Peyer's patch (tissue), 4 donors: Measurements from ENCODE around the gene VSIG10. TPM values are rescaled to one million over a fixed set of nuclear protein-coding genes. Genes with fewer than 3 reads are reported as not detected.

Source experiments
- DNase-seq, 3 donors: peaks; one replicate each; pipeline ENCODE4 v3.0.0-alpha.2; 2017 to 2019
- H3K27ac ChIP-seq, 4 donors: fragments of 200-600 bp; sonication (generic); one replicate each; pipeline ENCODE4 v1.5.1; 2016 to 2019
- H3K27me3 ChIP-seq, 2 donors: fragments of 200-600 bp; sonication (generic); one replicate each; pipeline ENCODE4 v1.5.1; 2019
- H3K36me3 ChIP-seq, 3 donors: fragments of 200-600 bp; sonication (generic); one replicate each; pipeline ENCODE4 v1.5.1; 2016 to 2019
- H3K4me1 ChIP-seq, 4 donors: fragments of 200-600 bp; sonication (generic); one replicate each; pipeline ENCODE4 v1.5.1; 2016 to 2019
- H3K4me3 ChIP-seq, 4 donors: fragments of 200-600 bp; sonication (generic); 1 replicate in 3 of 4; 2 replicates in 1 of 4; pipeline ENCODE4 v1.5.1; 2016 to 2019; ENCODE audit warnings: mild to moderate bottlenecking in 1 of 4
- H3K9me3 ChIP-seq, 4 donors: fragments of 200-600 bp; sonication (generic); one replicate each; pipeline ENCODE4 v1.5.1; 2016 to 2019; ENCODE audit warnings: mild to moderate bottlenecking in 1 of 4
- POLR2A ChIP-seq, 2 donors: fragments of 450-650 bp; IDR thresholded peaks; one replicate each; pipeline ENCODE4 v1.5.1; 2017; ENCODE audit warnings: antibody characterized with exemption in 2 of 2, mild to moderate bottlenecking in 2 of 2, moderate library complexity in 2 of 2
- total RNA-seq, 4 donors: library from RNA; depleted of rRNA; stranded (reverse); fragments of >200 nt; gene quantifications; one replicate each; pipeline ENCODE4 v1.1.0, GENCODE V29; 2016
- TF ChIP-seq, protein P1 (sequence below), 6 experiments: fragments of 450-650 bp in 4 of 6; fragments of 200-600 bp in 2 of 6; sonication (generic) in 1 of 6; IDR thresholded peaks; one replicate each; pipeline ENCODE4 v1.5.1; 2017 to 2019; ENCODE audit warnings: antibody characterized with exemption in 6 of 6, mild to moderate bottlenecking in 3 of 6, moderate library complexity in 1 of 6

The VSIG10 gene
- total RNA-seq, 4 donors from 2014 or later, result 72.6 to 342 (median 208) TPM

DNA sequence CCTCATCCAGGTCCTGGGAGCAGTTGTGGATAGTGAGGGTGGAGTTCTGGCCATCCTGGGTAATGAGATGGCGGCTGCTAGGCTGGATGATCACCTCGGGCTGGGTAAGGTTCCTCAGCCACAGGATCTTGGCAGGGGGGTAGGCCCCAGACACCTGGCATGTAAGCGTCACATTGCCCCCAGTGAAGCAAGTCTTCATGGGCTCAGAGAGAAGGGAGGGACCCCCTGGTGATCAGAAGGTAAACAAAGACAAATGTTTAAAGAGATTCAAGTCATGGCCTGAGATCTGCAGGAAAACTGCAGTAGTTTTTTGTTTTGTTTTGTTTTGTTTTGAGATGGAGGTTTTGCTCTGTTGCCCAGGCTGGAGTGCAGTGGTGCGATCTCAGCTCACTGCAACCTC lies 30.0 kb downstream of the VSIG10 start:
- Histone ChIP-seq H3K4me3 (no peak overlapping the region), H3K36me3 (peaks cover 0 to 44% (median 0%) of the 10 kb centered on the region in 3 donors), H3K4me1 (no peaks in the 10 kb centered on the region), H3K9me3 (no peaks in the 10 kb centered on the region), H3K27me3 (no peaks in the 10 kb centered on the region), H3K27ac (no peak overlapping the region)
- TF ChIP-seq POLR2A (IDR thresholded peaks at IDR 0.05), result no peak
- TF ChIP-seq, protein P1, sequence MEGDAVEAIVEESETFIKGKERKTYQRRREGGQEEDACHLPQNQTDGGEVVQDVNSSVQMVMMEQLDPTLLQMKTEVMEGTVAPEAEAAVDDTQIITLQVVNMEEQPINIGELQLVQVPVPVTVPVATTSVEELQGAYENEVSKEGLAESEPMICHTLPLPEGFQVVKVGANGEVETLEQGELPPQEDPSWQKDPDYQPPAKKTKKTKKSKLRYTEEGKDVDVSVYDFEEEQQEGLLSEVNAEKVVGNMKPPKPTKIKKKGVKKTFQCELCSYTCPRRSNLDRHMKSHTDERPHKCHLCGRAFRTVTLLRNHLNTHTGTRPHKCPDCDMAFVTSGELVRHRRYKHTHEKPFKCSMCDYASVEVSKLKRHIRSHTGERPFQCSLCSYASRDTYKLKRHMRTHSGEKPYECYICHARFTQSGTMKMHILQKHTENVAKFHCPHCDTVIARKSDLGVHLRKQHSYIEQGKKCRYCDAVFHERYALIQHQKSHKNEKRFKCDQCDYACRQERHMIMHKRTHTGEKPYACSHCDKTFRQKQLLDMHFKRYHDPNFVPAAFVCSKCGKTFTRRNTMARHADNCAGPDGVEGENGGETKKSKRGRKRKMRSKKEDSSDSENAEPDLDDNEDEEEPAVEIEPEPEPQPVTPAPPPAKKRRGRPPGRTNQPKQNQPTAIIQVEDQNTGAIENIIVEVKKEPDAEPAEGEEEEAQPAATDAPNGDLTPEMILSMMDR (IDR thresholded peaks at IDR 0.05), result no peak
- no peak for DNase-seq

DNA sequence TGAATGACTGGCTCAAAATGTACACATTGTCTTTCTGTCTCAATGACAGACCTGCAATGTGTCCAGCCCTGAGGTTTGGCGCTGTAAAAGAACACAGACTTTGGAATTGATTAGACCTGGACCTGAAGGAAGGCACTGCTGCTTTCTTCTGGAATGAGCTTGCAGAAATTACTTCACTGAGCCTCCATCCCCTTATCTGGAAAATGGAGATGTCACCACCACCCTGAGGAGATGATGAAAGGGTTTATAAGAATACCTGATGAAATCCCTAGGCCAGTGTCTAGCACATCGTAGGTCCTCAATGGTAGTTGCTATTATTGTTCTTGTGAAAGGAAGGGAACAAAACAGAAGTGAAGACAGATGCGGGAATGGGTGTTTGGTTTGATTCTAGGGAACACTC lies 33.2 kb downstream of the VSIG10 start:
- TF ChIP-seq, protein P1 (IDR thresholded peaks at IDR 0.05), result no peak
- TF ChIP-seq POLR2A (IDR thresholded peaks at IDR 0.05), result no peak
- Histone ChIP-seq H3K36me3 (peaks cover 0 to 22% (median 0%) of the 10 kb centered on the region in 3 donors), H3K4me1 (peaks cover 0 to under 1% (median 0%) of the 10 kb centered on the region in 4 donors), H3K27me3 (no peaks in the 10 kb centered on the region), H3K27ac (no peak overlapping the region), H3K9me3 (no peaks in the 10 kb centered on the region), H3K4me3 (no peak overlapping the region)
- no peak for DNase-seq

DNA sequence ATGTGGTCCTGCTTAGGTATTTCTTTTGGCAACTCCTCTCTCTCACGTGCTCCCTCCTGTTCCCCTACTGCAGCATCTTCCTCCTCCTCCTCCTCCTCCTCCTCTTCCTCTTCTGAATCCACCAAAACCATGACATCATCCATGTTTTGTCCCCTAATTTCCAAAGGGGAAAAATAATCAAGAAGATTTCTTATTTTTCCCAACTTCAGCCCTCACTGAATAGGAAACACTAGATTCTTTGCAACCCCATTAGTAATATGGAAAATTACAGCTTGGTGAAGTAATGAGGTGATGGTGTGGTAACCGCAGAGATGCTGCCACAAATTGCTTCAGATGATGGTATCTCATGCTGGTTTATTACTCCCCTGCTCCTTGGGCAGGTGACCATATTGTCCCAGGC lies 35.4 kb downstream of the VSIG10 start:
- DNase-seq, result no peak
- Histone ChIP-seq H3K27ac (no peak overlapping the region), H3K4me1 (peaks cover 0 to 21% (median 5%) of the 10 kb centered on the region in 4 donors), H3K9me3 (no peaks in the 10 kb centered on the region), H3K27me3 (no peaks in the 10 kb centered on the region), H3K36me3 (peaks cover 0 to 11% (median 0%) of the 10 kb centered on the region in 3 donors), H3K4me3 (no peak overlapping the region)
- no peak for TF ChIP-seq POLR2A (IDR thresholded peaks at IDR 0.05)
- TF ChIP-seq, protein P1 (IDR thresholded peaks at IDR 0.05), result no peak

DNA sequence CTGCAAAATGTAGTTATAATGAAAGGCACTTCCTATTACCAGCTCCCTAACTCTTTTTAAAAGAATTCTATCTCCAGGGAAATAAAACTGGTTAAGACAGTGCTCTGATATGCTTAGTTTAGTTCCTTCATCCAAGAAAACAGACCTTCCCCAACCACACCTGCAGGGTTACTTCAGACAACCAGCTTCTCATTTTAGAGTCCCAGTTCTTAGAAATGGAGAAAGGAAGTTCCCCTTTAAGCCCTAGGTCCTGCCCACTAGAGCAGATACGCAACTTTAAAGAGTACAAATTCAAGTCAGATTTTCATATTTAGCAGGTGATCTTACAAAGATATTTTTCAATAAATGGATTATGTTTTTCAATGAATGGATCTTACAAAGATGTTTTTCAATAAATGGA lies 38.4 kb downstream of the VSIG10 start:
- Histone ChIP-seq H3K36me3 (peaks cover 0 to 6% (median 0%) of the 10 kb centered on the region in 3 donors), H3K4me3 (no peak overlapping the region), H3K4me1 (peaks cover 0 to 30% (median 5%) of the 10 kb centered on the region in 4 donors), H3K27me3 (no peaks in the 10 kb centered on the region), H3K27ac (no peak overlapping the region), H3K9me3 (no peaks in the 10 kb centered on the region)
- no peak for DNase-seq
- no peak for TF ChIP-seq POLR2A (IDR thresholded peaks at IDR 0.05)
- TF ChIP-seq, protein P1 (IDR thresholded peaks at IDR 0.05), result no peak

DNA sequence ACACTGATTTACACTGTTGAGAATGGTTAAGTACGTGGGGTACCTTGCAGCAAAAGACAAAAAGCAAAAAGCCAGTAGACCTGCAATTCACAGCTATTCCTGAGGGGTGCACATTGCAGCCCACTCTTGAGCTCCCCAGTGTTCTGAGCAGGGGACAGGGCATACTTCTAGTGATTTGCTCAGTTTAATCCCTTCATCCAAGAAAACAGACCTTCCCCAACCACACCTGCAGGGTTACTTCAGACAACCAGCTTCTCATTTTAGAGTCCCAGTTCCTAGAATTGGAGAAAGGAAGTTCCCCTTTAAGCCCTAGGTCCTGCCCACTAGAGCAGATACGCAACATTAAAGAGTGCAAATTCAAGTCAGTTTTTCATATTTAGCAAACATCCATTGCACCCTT lies 39.2 kb downstream of the VSIG10 start:
- peak overlapping the region in 2 of 4 donors; percentile 75 to 98 for H3K27ac ChIP-seq
- TF ChIP-seq, protein P1 (IDR thresholded peaks at IDR 0.05), result peak in 1 of 6 experiments; percentile 12
- no peak for TF ChIP-seq POLR2A (IDR thresholded peaks at IDR 0.05)

More for the DNA sequence above, 39.2 kb downstream of the VSIG10 start:
- H3K4me3 ChIP-seq, result no peak overlapping the region
- H3K9me3 ChIP-seq, result no peaks in the 10 kb centered on the region
- H3K36me3 ChIP-seq, result peaks cover 0 to 3% (median 0%) of the 10 kb centered on the region in 3 donors
- no peaks in the 10 kb centered on the region for H3K27me3 ChIP-seq
- no peak for DNase-seq
- peaks cover 0 to 37% (median 5%) of the 10 kb centered on the region in 4 donors for H3K4me1 ChIP-seq
